Smooth muscle cell (in vitro differentiated cells): ENCODE results near the gene AP4M1. TPM values are rescaled to one million over a fixed set of nuclear protein-coding genes. Genes with fewer than 3 reads are reported as not detected.
"Not testable (repeated sequence)": the region's sequence is repeated elsewhere in the genome, so short reads cannot be mapped to it uniquely, and the experiment has no call there.

Experiments
- DNase-seq: peaks from one replicate; lab custom pipeline; 2025; ENCODE audit not compliant: unreplicated experiment; lab: John Stamatoyannopoulos, UW
- H2AFZ ChIP-seq: fragments of 200-600 bp; sonication (generic); 2 replicates; pipeline ENCODE4 v1.6.0; 2016; ENCODE audit warnings: antibody characterized with exemption, low read depth, mild to moderate bottlenecking
- H3F3A ChIP-seq: fragments of 200-600 bp; sonication (generic); 2 replicates; pipeline ENCODE4 v1.6.0; 2017; ENCODE audit warnings: antibody characterized with exemption, low read depth
- H3K27ac ChIP-seq: fragments of 200-600 bp; sonication (generic); 2 replicates; pipeline ENCODE4 v1.5.1; 2016; ENCODE audit warnings: low read depth, mild to moderate bottlenecking
- H3K27me3 ChIP-seq: fragments of 200-600 bp; sonication (generic); 2 replicates; pipeline ENCODE4 v1.6.1; 2016; ENCODE audit warnings: low read depth, mild to moderate bottlenecking
- H3K36me3 ChIP-seq: fragments of 200-600 bp; sonication (generic); 2 replicates; pipeline ENCODE4 v1.5.1; 2016; ENCODE audit warnings: low read depth
- H3K4me1 ChIP-seq: fragments of 200-600 bp; sonication (generic); 2 replicates; pipeline ENCODE4 v1.5.1; 2016; ENCODE audit warnings: low read depth
- H3K4me2 ChIP-seq: fragments of 200-600 bp; sonication (generic); 2 replicates; pipeline ENCODE4 v1.6.0; 2016; ENCODE audit warnings: mild to moderate bottlenecking
- H3K4me3 ChIP-seq: fragments of 200-600 bp; sonication (generic); 2 replicates; pipeline ENCODE4 v1.5.1; 2016; ENCODE audit warnings: mild to moderate bottlenecking
- H3K79me2 ChIP-seq: fragments of 200-600 bp; sonication (generic); 2 replicates; pipeline ENCODE4 v1.6.0; 2016; ENCODE audit warnings: low read depth, mild to moderate bottlenecking
- H3K9ac ChIP-seq: fragments of 200-600 bp; sonication (generic); 2 replicates; pipeline ENCODE4 v1.6.0; 2016; ENCODE audit warnings: low read depth
- H3K9me3 ChIP-seq: fragments of 200-600 bp; sonication (generic); replicated peaks from 2 replicates; pipeline ENCODE4 v1.5.1; 2016; ENCODE audit warnings: low read depth
- H4K20me1 ChIP-seq: fragments of 200-600 bp; sonication (generic); 2 replicates; pipeline ENCODE4 v1.6.0; 2016; ENCODE audit warnings: low read depth
- CTCF ChIP-seq: fragments of 200-600 bp; sonication (generic); IDR thresholded peaks from 2 replicates; pipeline ENCODE4 v1.5.1; 2017; ENCODE audit warnings: borderline replicate concordance, mild to moderate bottlenecking, antibody characterized with exemption; ENCODE audit not compliant: insufficient read depth, poor library complexity, severe bottlenecking
- WGBS: methylation state at CpG from one replicate; pipeline ENCODE4 v1.1.7; 2016; ENCODE audit warnings: low lambda C conversion rate; 5-methylcytosine and 5-hydroxymethylcytosine counted together
- polyA plus RNA-seq: library from polyadenylated mRNA; unstranded; fragments of >200 nt; fragmentation: Nextera tagmentation; extraction: Ambion mirVana; gene quantifications from 2 replicates; pipeline ENCODE4 v1.2.1, GENCODE V29; 2016
- total RNA-seq: library from RNA; depleted of rRNA; stranded (reverse); fragments of >200 nt; gene quantifications from 2 replicates; pipeline ENCODE4 v1.2.3, GENCODE V29; 2014

The AP4M1 gene
- total and polyA plus RNA-seq, 2 experiments from 2014 or later = 16.9 to 18.0 TPM

DNA sequence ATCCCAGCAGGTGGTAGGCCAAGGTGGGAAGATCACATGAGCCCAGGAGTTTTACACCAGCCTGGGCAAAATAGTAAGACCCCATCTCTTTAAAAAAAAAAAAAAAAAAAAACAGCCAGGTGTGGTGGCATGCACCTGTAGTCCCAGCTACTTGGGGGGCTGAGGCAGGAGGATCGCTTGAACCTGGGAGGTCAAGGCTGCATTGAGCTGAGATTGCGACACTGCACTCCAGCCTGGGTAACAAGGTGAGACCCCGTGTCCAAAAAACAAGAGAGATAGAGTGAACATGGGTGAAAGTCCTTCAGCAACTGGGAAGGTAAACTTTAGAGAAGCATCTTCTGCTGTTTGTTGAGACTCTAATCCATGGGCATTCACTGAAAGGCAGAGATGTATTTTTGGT lies 41.0 kb downstream of the AP4M1 start:
- H3K4me2 ChIP-seq = no peak overlapping the region
- no peak overlapping the region for H2AFZ ChIP-seq
- no peaks in the 10 kb centered on the region for H3K79me2 ChIP-seq
- H3F3A ChIP-seq = no peaks in the 10 kb centered on the region
- no peak for DNase-seq
- no peak for TF ChIP-seq CTCF
- H3K36me3 ChIP-seq = no peaks in the 10 kb centered on the region
- no peak overlapping the region for H3K9ac ChIP-seq
- WGBS = 87% methylated on average over 3 of the region's 3 CpGs
- H3K4me1 ChIP-seq = no peaks in the 10 kb centered on the region
- no peaks in the 10 kb centered on the region for H4K20me1 ChIP-seq
- no peaks in the 10 kb centered on the region for H3K9me3 ChIP-seq
- H3K27me3 ChIP-seq = no peaks in the 10 kb centered on the region
- H3K4me3 ChIP-seq = no peak overlapping the region
- H3K27ac ChIP-seq = no peak overlapping the region

- H3K4me1 ChIP-seq, H3K4me2 ChIP-seq, DNase-seq, H3K9ac ChIP-seq, H3K36me3 ChIP-seq, H3K9me3 ChIP-seq, H3K27ac ChIP-seq, H3K27me3 ChIP-seq, H4K20me1 ChIP-seq, H3K4me3 ChIP-seq, H3F3A ChIP-seq, H2AFZ ChIP-seq: not testable (repeated sequence)
- 94% methylated on average over 4 of the region's 4 CpGs for WGBS
- peaks cover 16% of the 10 kb centered on the region for H3K79me2 ChIP-seq
These were observed 44.9 kb downstream of the AP4M1 start for GRCh38 chr7:100146350-100146749.

- 98% methylated on average over 2 of the region's 2 CpGs for WGBS
- no peak overlapping the region for H3K9ac ChIP-seq
These were observed 45.8 kb downstream of the AP4M1 start for GRCh38 chr7:100147278-100147677.

GRCh38 chr7:100148225-100148558 lies 46.7 kb downstream of the AP4M1 start:
- peak overlapping the region; percentile 9 for H3K27ac ChIP-seq
- H3K9ac ChIP-seq = no peak overlapping the region
- no peaks in the 10 kb centered on the region for H3K36me3 ChIP-seq
- no peaks in the 10 kb centered on the region for H3K9me3 ChIP-seq
- no peaks in the 10 kb centered on the region for H3F3A ChIP-seq
- H3K4me3 ChIP-seq = peak overlapping the region; percentile 89
- WGBS = 61% methylated on average over 14 of the region's 14 CpGs
- no peak for DNase-seq
- H3K79me2 ChIP-seq = peaks cover 16% of the 10 kb centered on the region
- H4K20me1 ChIP-seq = no peaks in the 10 kb centered on the region
- no peak for TF ChIP-seq CTCF
- H3K4me2 ChIP-seq = peak overlapping the region; percentile 85
- H3K4me1 ChIP-seq = peaks cover 7% of the 10 kb centered on the region
- no peaks in the 10 kb centered on the region for H3K27me3 ChIP-seq
- peak overlapping the region; percentile 87 for H2AFZ ChIP-seq

More at GRCh38 chr7:100147278-100147677, 45.8 kb downstream of the AP4M1 start:
- Histone ChIP-seq H4K20me1 (no peaks in the 10 kb centered on the region), H3K4me1 (peaks cover 7% of the 10 kb centered on the region), H3K79me2 (peaks cover 16% of the 10 kb centered on the region), H2AFZ (no peak overlapping the region), H3K4me3 (no peak overlapping the region), H3K36me3 (no peaks in the 10 kb centered on the region), H3K9me3 (no peaks in the 10 kb centered on the region), H3K27ac (no peak overlapping the region), H3K27me3 (no peaks in the 10 kb centered on the region), H3K4me2 (no peak overlapping the region), H3F3A (no peaks in the 10 kb centered on the region)
- no peak for DNase-seq
- TF ChIP-seq CTCF = no peak
